Cardiac muscle cell (in vitro differentiated cells and primary cell): ENCODE measurements around the gene SEC11A. TPM values are rescaled to one million over a fixed set of nuclear protein-coding genes. Genes with fewer than 3 reads are reported as not detected.
"Not testable (repeated sequence)": the region's sequence is repeated elsewhere in the genome, so short reads cannot be mapped to it uniquely, and the experiment has no call there.

Experiments
- DNase-seq, 2 donors: peaks; one replicate each; pipeline versions ENCODE4 v3.0.0 to v3.0.0-alpha.2; 2010 to 2017; ENCODE audit warnings: low read depth in 1 of 2, low spot score in 1 of 2
- H3K27ac ChIP-seq: fragments of 200-600 bp; sonication (generic); 2 replicates; pipeline ENCODE4 v1.5.1; 2016
- H3K27me3 ChIP-seq: fragments of 200-600 bp; sonication (generic); 2 replicates; pipeline ENCODE4 v1.6.0; 2016; ENCODE audit warnings: control low read depth
- H3K36me3 ChIP-seq: fragments of 200-600 bp; sonication (generic); 2 replicates; pipeline ENCODE4 v1.5.1; 2016; ENCODE audit warnings: control low read depth
- H3K4me1 ChIP-seq: fragments of 200-600 bp; sonication (generic); 2 replicates; pipeline ENCODE4 v1.8.1; 2017; ENCODE audit warnings: low read depth, mild to moderate bottlenecking, mixed run types
- H3K4me3 ChIP-seq: fragments of 200-600 bp; sonication (generic); 2 replicates; pipeline ENCODE4 v1.5.1; 2016; ENCODE audit warnings: mild to moderate bottlenecking
- H3K9me3 ChIP-seq: fragments of 200-600 bp; sonication (generic); 2 replicates; pipeline ENCODE4 v1.5.1; 2017; ENCODE audit warnings: low read depth, mild to moderate bottlenecking, control low read depth
- CTCF ChIP-seq: IDR thresholded peaks from 2 replicates; pipeline ENCODE4 v1.5.1; 2012; ENCODE audit warnings: low read depth, mild to moderate bottlenecking, low read length
- polyA plus RNA-seq: library from polyadenylated mRNA; unstranded; fragments of >200 nt; fragmentation: Nextera tagmentation; extraction: Ambion mirVana; gene quantifications from 2 replicates; pipeline ENCODE4 v1.2.1, GENCODE V29; 2016
- total RNA-seq: library from RNA; depleted of rRNA; stranded (reverse); fragments of >200 nt; gene quantifications from 2 replicates; pipeline ENCODE4 v1.2.3, GENCODE V29; 2016

SEC11A gene
- total and polyA plus RNA-seq, 2 experiments from 2014 or later: 117 to 137 TPM

- TF ChIP-seq CTCF: no peak
- Histone ChIP-seq H3K4me3 (no peak overlapping the region), H3K36me3 (peaks cover 6% of the 10 kb centered on the region), H3K27ac (no peak overlapping the region), H3K9me3 (no peaks in the 10 kb centered on the region), H3K4me1 (peaks cover 11% of the 10 kb centered on the region), H3K27me3 (no peaks in the 10 kb centered on the region)
- DNase-seq: no peak
These were observed 45.7 kb upstream of the SEC11A start for GRCh38 chr15:84761607-84762131.

- H3K4me1 ChIP-seq: peaks cover 11% of the 10 kb centered on the region
- H3K27ac ChIP-seq: no peak overlapping the region
- H3K36me3 ChIP-seq: no peaks in the 10 kb centered on the region
- H3K4me3 ChIP-seq: no peak overlapping the region
- no peaks in the 10 kb centered on the region for H3K9me3 ChIP-seq
- H3K27me3 ChIP-seq: no peaks in the 10 kb centered on the region
- no peak for DNase-seq
- TF ChIP-seq CTCF: no peak
These were observed 44.3 kb upstream of the SEC11A start for GRCh38 chr15:84760219-84760618.

- Histone ChIP-seq H3K27ac (no peak overlapping the region), H3K4me1 (peaks cover 11% of the 10 kb centered on the region)
These were observed 43.1 kb upstream of the SEC11A start for GRCh38 chr15:84759018-84759417.

GRCh38 chr15:84755736-84756527 lies 40.0 kb upstream of the SEC11A start:
- Histone ChIP-seq H3K36me3 (no peaks in the 10 kb centered on the region), H3K27ac (peak overlapping the region; percentile 12), H3K9me3 (no peaks in the 10 kb centered on the region), H3K4me1 (peaks cover 5% of the 10 kb centered on the region), H3K4me3 (no peak overlapping the region), H3K27me3 (no peaks in the 10 kb centered on the region)
- no peak for DNase-seq
- TF ChIP-seq CTCF: no peak

More at GRCh38 chr15:84759018-84759417, 43.1 kb upstream of the SEC11A start:
- DNase-seq: no peak
- Histone ChIP-seq H3K9me3 (no peaks in the 10 kb centered on the region), H3K27me3 (no peaks in the 10 kb centered on the region), H3K36me3 (no peaks in the 10 kb centered on the region), H3K4me3 (no peak overlapping the region)
- TF ChIP-seq CTCF: no peak

GRCh38 chr15:84754889-84755288 lies 39.0 kb upstream of the SEC11A start:
- not testable (repeated sequence) for H3K27ac ChIP-seq, H3K36me3 ChIP-seq, H3K27me3 ChIP-seq, H3K4me3 ChIP-seq, DNase-seq, H3K9me3 ChIP-seq
- H3K4me1 ChIP-seq: peaks cover 14% of the 10 kb centered on the region

GRCh38 chr15:84752700-84753099 lies 36.8 kb upstream of the SEC11A start:
- no peak for TF ChIP-seq CTCF
- Histone ChIP-seq H3K27ac (no peak overlapping the region), H3K4me1 (peaks cover 14% of the 10 kb centered on the region), H3K4me3 (no peak overlapping the region), H3K27me3 (no peaks in the 10 kb centered on the region), H3K36me3 (no peaks in the 10 kb centered on the region), H3K9me3 (no peaks in the 10 kb centered on the region)
- DNase-seq: peak in 1 of 2 donors; percentile 13
